Upper lobe of left lung (tissue), 6 donors: ENCODE data around the gene CCDC88A. TPM values are rescaled to one million over a fixed set of nuclear protein-coding genes. Genes with fewer than 3 reads are reported as not detected.

Experiments used
- ATAC-seq, 2 donors: fragments of 200-7000 bp; cut with Tn5 transposase; one replicate each; pipeline ENCODE4 v1.9.1; 2022; ENCODE audit warnings: mild to moderate bottlenecking in 2 of 2, moderate library complexity in 2 of 2; ENCODE audit not compliant: low FRiP score in 2 of 2
- DNase-seq, 2 donors: peaks; one replicate each; pipeline ENCODE4 v3.0.0-alpha.2; 2019 to 2020
- H3K27ac ChIP-seq, 4 donors: fragments of 200-600 bp; sonication (generic); one replicate each; pipeline ENCODE4 v1.5.1; 2016 to 2019
- H3K27me3 ChIP-seq, 4 donors: fragments of 200-600 bp; sonication (generic); one replicate each; pipeline ENCODE4 v1.5.1; 2017 to 2019
- H3K36me3 ChIP-seq, 4 donors: fragments of 200-600 bp; sonication (generic); one replicate each; pipeline ENCODE4 v1.5.1; 2016 to 2019
- H3K4me1 ChIP-seq, 4 donors: fragments of 200-600 bp; sonication (generic); one replicate each; pipeline ENCODE4 v1.5.1; 2018 to 2019
- H3K4me3 ChIP-seq, 4 donors: fragments of 200-600 bp; sonication (generic); one replicate each; pipeline ENCODE4 v1.5.1; 2017 to 2019; ENCODE audit warnings: mild to moderate bottlenecking in 2 of 4, moderate library complexity in 1 of 4
- H3K9me3 ChIP-seq, 4 donors: fragments of 200-600 bp; sonication (generic); one replicate each; pipeline ENCODE4 v1.5.1; 2018 to 2019
- CTCF ChIP-seq, 6 experiments: fragments of 450-650 bp in 4 of 6; fragments of 200-600 bp in 2 of 6; sonication (generic) in 2 of 6; IDR thresholded peaks; one replicate each; pipeline ENCODE4 v1.5.1; 2016 to 2019; ENCODE audit warnings: antibody characterized with exemption in 6 of 6
- EP300 ChIP-seq, 4 donors: sonication (generic); formaldehyde crosslinking; IDR thresholded peaks; one replicate each; pipeline ENCODE4 v1.5.1; 2017; ENCODE audit warnings: antibody characterized with exemption in 4 of 4, control low read depth in 2 of 4
- POLR2A ChIP-seq, 4 donors: fragments of 450-650 bp; IDR thresholded peaks; one replicate each; pipeline ENCODE4 v1.5.1; 2016 to 2017; ENCODE audit warnings: antibody characterized with exemption in 4 of 4, mild to moderate bottlenecking in 2 of 4
- POLR2AphosphoS5 ChIP-seq, 2 donors: sonication (generic); formaldehyde crosslinking; IDR thresholded peaks; one replicate each; pipeline ENCODE4 v1.5.1; 2017; ENCODE audit warnings: antibody characterized with exemption in 2 of 2
- WGBS, 2 donors: methylation state at CpG; one replicate each; pipeline ENCODE4 v1.1.5; 2017 to 2018; 5-methylcytosine and 5-hydroxymethylcytosine counted together
- total RNA-seq, 6 donors: library from RNA; depleted of rRNA in 4 of 6; stranded (reverse); fragments of >200 nt in 4 of 6; gene quantifications; one replicate each; pipeline versions ENCODE4 v1.1.0 to v1.2.1, GENCODE V29; 2016 to 2021
- donor health status: DM: no; HTN: no; CAD: no; lungs with moderate emphysema.
- donor health status: DM: no; HTN: yes; CAD: no; lungs with severe emphysema.

The CCDC88A gene
- total RNA-seq, 6 donors from 2014 or later: 66.7 to 128 (median 91.2) TPM

- no peak for TF ChIP-seq POLR2A (IDR thresholded peaks at IDR 0.05)
- TF ChIP-seq CTCF (IDR thresholded peaks at IDR 0.05): no peak
- no peak for TF ChIP-seq POLR2AphosphoS5 (IDR thresholded peaks at IDR 0.05)
- no peak for TF ChIP-seq EP300 (IDR thresholded peaks at IDR 0.05)
- no peaks in the 10 kb centered on the region for H3K4me1 ChIP-seq
- H3K4me3 ChIP-seq: no peak overlapping the region
- no peaks in the 10 kb centered on the region for H3K9me3 ChIP-seq
- no peak overlapping the region for H3K27ac ChIP-seq
- H3K36me3 ChIP-seq: no peaks in the 10 kb centered on the region
- DNase-seq (no peak), ATAC-seq (no peak)
- no peaks in the 10 kb centered on the region for H3K27me3 ChIP-seq
These were observed 48.3 kb downstream of the CCDC88A start for GRCh38 chr2:55371376-55371775.

GRCh38 chr2:55370208-55370607 lies 49.4 kb downstream of the CCDC88A start:
- Histone ChIP-seq H3K36me3 (no peaks in the 10 kb centered on the region), H3K4me1 (no peaks in the 10 kb centered on the region), H3K4me3 (no peak overlapping the region), H3K9me3 (no peaks in the 10 kb centered on the region), H3K27me3 (no peaks in the 10 kb centered on the region), H3K27ac (no peak overlapping the region)
- TF ChIP-seq CTCF (IDR thresholded peaks at IDR 0.05): no peak
- TF ChIP-seq EP300 (IDR thresholded peaks at IDR 0.05): no peak
- no peak for TF ChIP-seq POLR2AphosphoS5 (IDR thresholded peaks at IDR 0.05)
- TF ChIP-seq POLR2A (IDR thresholded peaks at IDR 0.05): no peak
- DNase-seq (no peak), ATAC-seq (no peak)
- 96 to 100% methylated on average over 4 of the region's 4 CpGs for WGBS, 2 donors

GRCh38 chr2:55365303-55365702 lies 54.4 kb downstream of the CCDC88A start:
- Histone ChIP-seq H3K4me3 (no peak overlapping the region), H3K36me3 (peaks cover 0 to 5% (median 0%) of the 10 kb centered on the region in 4 donors), H3K4me1 (no peaks in the 10 kb centered on the region), H3K27ac (no peak overlapping the region), H3K27me3 (no peaks in the 10 kb centered on the region), H3K9me3 (no peaks in the 10 kb centered on the region)
- 64 to 66% methylated on average over 3 of the region's 3 CpGs for WGBS, 2 donors
- DNase-seq (no peak), ATAC-seq (peak in 1 of 2 donors; percentile 31)
- no peak for TF ChIP-seq POLR2A (IDR thresholded peaks at IDR 0.05)
- TF ChIP-seq CTCF (IDR thresholded peaks at IDR 0.05): no peak
- TF ChIP-seq POLR2AphosphoS5 (IDR thresholded peaks at IDR 0.05): no peak
- TF ChIP-seq EP300 (IDR thresholded peaks at IDR 0.05): no peak

- peak in 1 of 2 donors; percentile 89 for ATAC-seq
- peak in 1 of 2 donors; percentile 38 for DNase-seq
These were observed 55.2 kb downstream of the CCDC88A start for GRCh38 chr2:55364189-55365055.

More at GRCh38 chr2:55364189-55365055, 55.2 kb downstream of the CCDC88A start:
- WGBS, 2 donors: 77% methylated on average over 3 of the region's 3 CpGs
- Histone ChIP-seq H3K4me1 (no peaks in the 10 kb centered on the region), H3K27me3 (no peaks in the 10 kb centered on the region), H3K4me3 (no peak overlapping the region), H3K27ac (no peak overlapping the region), H3K9me3 (no peaks in the 10 kb centered on the region), H3K36me3 (peaks cover 0 to 5% (median 0%) of the 10 kb centered on the region in 4 donors)
- TF ChIP-seq CTCF (IDR thresholded peaks at IDR 0.05) (no peak), EP300 (IDR thresholded peaks at IDR 0.05) (no peak), POLR2AphosphoS5 (IDR thresholded peaks at IDR 0.05) (no peak), POLR2A (IDR thresholded peaks at IDR 0.05) (no peak)
